ENCODE measurements around the gene PRR12.

PRR12 gene

GRCh38 chr19:49556412-49557398 lies 34.3 kb upstream of the PRR12 start:
- Histone ChIP-seq H3K4me1 (ENCODE audit: insufficient read depth, low read length) (no peaks in the 10 kb centered on the region), H3K79me2 (ENCODE audit: insufficient read depth, low read length) (peaks cover 3% of the 10 kb centered on the region; the same call in 1 of the 2 replicates), H3K36me3 (ENCODE audit: insufficient read depth, low read length) (peaks cover 51% of the 10 kb centered on the region), H3K27me3 (ENCODE audit: insufficient read depth, low read length, poor library complexity) (no peaks in the 10 kb centered on the region), H3K4me3 (ENCODE audit: low read depth in 1 of 2, low read length in 2 of 2) (no peak overlapping the region), H3K9ac (ENCODE audit: low read depth, low read length) (no peak overlapping the region), H3K27ac (ENCODE audit: low read length) (no peak overlapping the region), H2AFZ (ENCODE audit: low read depth, low read length) (no peak overlapping the region), H3K9me3 (ENCODE audit: insufficient read depth, low read length, severe bottlenecking) (no peaks in the 10 kb centered on the region), H3K4me2 (ENCODE audit: insufficient read depth, low read length) (no peak overlapping the region), H4K20me1 (ENCODE audit: insufficient read depth, low read length) (peaks cover 9% of the 10 kb centered on the region; the same call in 1 of the 2 replicates)
- TF ChIP-seq EZH2 (IDR thresholded peaks at IDR 0.05; ENCODE audit: borderline replicate concordance, low read depth, low read length, severe bottlenecking) (no peak), CTCF (IDR thresholded peaks at IDR 0.05; ENCODE audit: borderline replicate concordance, extremely low read depth, low read length, poor library complexity, severe bottlenecking) (no peak)
- ATAC-seq (ENCODE audit: insufficient read depth, low read depth) (no peak), DNase-seq (no peak)

GRCh38 chr19:49557641-49558325 lies 33.2 kb upstream of the PRR12 start:
- H3K27ac ChIP-seq (ENCODE audit: low read length) = no peak overlapping the region
- H3K27me3 ChIP-seq (ENCODE audit: insufficient read depth, low read length, poor library complexity) = no peaks in the 10 kb centered on the region
- no peaks in the 10 kb centered on the region for H3K4me1 ChIP-seq (ENCODE audit: insufficient read depth, low read length)
- H3K9ac ChIP-seq (ENCODE audit: low read depth, low read length) = no peak overlapping the region
- H3K4me3 ChIP-seq (ENCODE audit: low read depth in 1 of 2, low read length in 2 of 2) = no peak overlapping the region
- peaks cover 51% of the 10 kb centered on the region for H3K36me3 ChIP-seq (ENCODE audit: insufficient read depth, low read length)
- no peak overlapping the region for H2AFZ ChIP-seq (ENCODE audit: low read depth, low read length)
- DNase-seq (no peak), ATAC-seq (ENCODE audit: insufficient read depth, low read depth) (no peak)
- no peak overlapping the region for H3K4me2 ChIP-seq (ENCODE audit: insufficient read depth, low read length)
- no peaks in the 10 kb centered on the region for H3K9me3 ChIP-seq (ENCODE audit: insufficient read depth, low read length, severe bottlenecking)
- TF ChIP-seq CTCF (IDR thresholded peaks at IDR 0.05; ENCODE audit: borderline replicate concordance, extremely low read depth, low read length, poor library complexity, severe bottlenecking) (no peak), EZH2 (IDR thresholded peaks at IDR 0.05; ENCODE audit: borderline replicate concordance, low read depth, low read length, severe bottlenecking) (no peak)
- peaks cover 9% of the 10 kb centered on the region; the same call in 1 of the 2 replicates for H4K20me1 ChIP-seq (ENCODE audit: insufficient read depth, low read length)
- peaks cover 5% of the 10 kb centered on the region for H3K79me2 ChIP-seq (ENCODE audit: insufficient read depth, low read length)

DNA sequence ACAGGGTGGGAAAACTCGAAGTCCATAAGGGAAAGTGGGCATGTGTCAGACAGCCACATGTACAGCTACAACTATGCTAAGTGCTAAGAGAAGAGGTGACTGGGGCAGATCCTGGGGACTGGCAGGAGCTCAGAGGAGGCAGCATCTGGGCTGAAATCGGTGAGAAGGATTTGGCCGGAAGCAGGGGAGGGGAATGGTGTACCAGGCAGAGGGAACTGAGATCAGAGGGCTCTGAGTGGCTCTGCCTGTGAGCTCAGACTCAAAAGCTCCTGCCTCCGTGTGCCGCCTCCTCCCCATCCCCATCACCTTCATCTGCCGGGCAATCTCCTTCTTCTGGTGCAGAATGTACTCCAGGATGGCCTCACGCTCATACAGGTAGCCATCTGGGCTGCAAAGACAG lies 32.4 kb upstream of the PRR12 start:
- no peaks in the 10 kb centered on the region for H3K9me3 ChIP-seq (ENCODE audit: insufficient read depth, low read length, severe bottlenecking)
- H3K4me2 ChIP-seq (ENCODE audit: insufficient read depth, low read length) = no peak overlapping the region
- H3K79me2 ChIP-seq (ENCODE audit: insufficient read depth, low read length) = peaks cover 8% of the 10 kb centered on the region
- DNase-seq (no peak), ATAC-seq (ENCODE audit: insufficient read depth, low read depth) (no peak)
- no peaks in the 10 kb centered on the region for H3K4me1 ChIP-seq (ENCODE audit: insufficient read depth, low read length)
- no peak overlapping the region for H3K9ac ChIP-seq (ENCODE audit: low read depth, low read length)
- H4K20me1 ChIP-seq (ENCODE audit: insufficient read depth, low read length) = peaks cover 9% of the 10 kb centered on the region; the same call in 1 of the 2 replicates
- no peak overlapping the region for H3K27ac ChIP-seq (ENCODE audit: low read length)
- no peak for TF ChIP-seq CTCF (IDR thresholded peaks at IDR 0.05; ENCODE audit: borderline replicate concordance, extremely low read depth, low read length, poor library complexity, severe bottlenecking)
- no peak for TF ChIP-seq EZH2 (IDR thresholded peaks at IDR 0.05; ENCODE audit: borderline replicate concordance, low read depth, low read length, severe bottlenecking)
- H2AFZ ChIP-seq (ENCODE audit: low read depth, low read length) = no peak overlapping the region
- H3K27me3 ChIP-seq (ENCODE audit: insufficient read depth, low read length, poor library complexity) = no peaks in the 10 kb centered on the region
- H3K36me3 ChIP-seq (ENCODE audit: insufficient read depth, low read length) = peaks cover 51% of the 10 kb centered on the region
- no peak overlapping the region for H3K4me3 ChIP-seq (ENCODE audit: low read depth in 1 of 2, low read length in 2 of 2)
